HCT116 (cell line): Measurements from ENCODE around the gene NPEPL1. TPM values are rescaled to one million over a fixed set of nuclear protein-coding genes. Genes with fewer than 3 reads are reported as not detected.

ENCODE experiments used
- ATAC-seq: fragments of 200-7000 bp; cut with Tn5 transposase; 2 replicates; pipeline ENCODE4 v1.9.1; 2020; ENCODE audit warnings: mild to moderate bottlenecking, moderate library complexity
- BruUV-seq: library from RNA; stranded (reverse); fragments of 400-500 nt; replicated peaks from 2 replicates; lab custom pipeline; 2021; lab: Mats Ljungman, UMichigan
- CTCF ChIA-PET: fragments of 300-600 bp; sonication (Branson Sonifier 250); formaldehyde crosslinking; loops from one replicate; lab custom pipeline; 2021; ENCODE audit warnings: antibody characterized with exemption; lab: Charles Lee
- POLR2A ChIA-PET: fragments of 300-600, 350-600 bp; sonication (Branson Sonifier 250); formaldehyde crosslinking; loops from one replicate; lab custom pipeline; 2021; ENCODE audit warnings: antibody characterized with exemption; lab: Charles Lee
- RAD21 ChIA-PET, 2 experiments: fragments of 300-600 bp; sonication (Branson Sonifier 250); formaldehyde crosslinking; loops; one replicate each; lab custom pipeline; 2023; ENCODE audit warnings: low total read pairs in 2 of 2; ENCODE audit not compliant: uncharacterized antibody in 2 of 2, unreplicated experiment in 2 of 2, low non-redundant PET in 1 of 2; lab: Charles Lee
- DNase-seq: peaks from one replicate; pipeline ENCODE4 v3.0.0-alpha.2; 2010; ENCODE audit warnings: low read depth, low spot score
- H2AFZ ChIP-seq: fragments of 200-600 bp; shearing (Covaris generic), sonication (generic); 2 replicates; pipeline ENCODE4 v1.6.1; 2017; ENCODE audit warnings: low read depth, mixed run types, mixed read lengths, antibody characterized with exemption, low read length; ENCODE audit not compliant: poor library complexity, severe bottlenecking
- H3K27ac ChIP-seq: 2 replicates; pipeline ENCODE4 v1.5.1; 2012; ENCODE audit warnings: low read depth, low read length
- H3K27me3 ChIP-seq: fragments of 200-600 bp; sonication (generic); 2 replicates; pipeline ENCODE4 v1.6.1; 2016; ENCODE audit warnings: mixed run types, low read length, mixed read lengths; ENCODE audit not compliant: insufficient read depth
- H3K36me3 ChIP-seq, 2 experiments: fragments of 200-500 bp in 1 of 2; fragments of 200-600 bp in 1 of 2; sonication (Bioruptor generic) in 1 of 2; sonication (generic) in 1 of 2; 2 replicates each; pipeline versions ENCODE4 v1.5.1 to v1.6.1; 2014 to 2016; ENCODE audit warnings: low read length in 2 of 2, inconsistent platforms in 1 of 2, mixed read lengths in 1 of 2, mixed run types in 1 of 2; ENCODE audit not compliant: insufficient read depth in 2 of 2, control insufficient read depth in 1 of 2
- H3K4me1 ChIP-seq, 2 experiments: fragments of 200-600 bp in 1 of 2; sonication (generic) in 1 of 2; 2 replicates each; pipeline versions ENCODE4 v1.5.1 to v1.6.1; 2012 to 2017; ENCODE audit warnings: low read length in 2 of 2, inconsistent platforms in 1 of 2, mild to moderate bottlenecking in 1 of 2, mixed read lengths in 1 of 2, mixed run types in 1 of 2, moderate library complexity in 1 of 2; ENCODE audit not compliant: insufficient read depth in 2 of 2, control insufficient read depth in 1 of 2
- H3K4me2 ChIP-seq: fragments of 200-600 bp; sonication (generic); 2 replicates; pipeline ENCODE4 v1.6.1; 2017; ENCODE audit warnings: mixed run types, low read length, mixed read lengths
- H3K4me3 ChIP-seq, 2 experiments: fragments of 200-600 bp in 1 of 2; sonication (generic) in 1 of 2; replicated peaks in 1 of 2; 2 replicates each; pipeline ENCODE4 v1.5.1; 2011 to 2016; ENCODE audit warnings: low read length in 2 of 2, control low read depth in 1 of 2, low read depth in 1 of 2, mild to moderate bottlenecking in 1 of 2, mixed read lengths in 1 of 2, mixed run types in 1 of 2
- H3K79me2 ChIP-seq: fragments of 200-600 bp; sonication (generic); 2 replicates; pipeline ENCODE4 v1.6.1; 2017; ENCODE audit warnings: mild to moderate bottlenecking, mixed run types, low read length, moderate library complexity, mixed read lengths; ENCODE audit not compliant: insufficient read depth
- H3K9ac ChIP-seq: fragments of 200-600 bp; sonication (generic); 2 replicates; pipeline ENCODE4 v1.6.1; 2016; ENCODE audit warnings: low read length, mixed read lengths
- H3K9me2 ChIP-seq: fragments of 200-600 bp; sonication (generic), shearing (Covaris generic); 2 replicates; pipeline ENCODE4 v1.6.1; 2017; ENCODE audit warnings: mixed run types, mild to moderate bottlenecking, moderate library complexity; ENCODE audit not compliant: insufficient read depth
- H3K9me3 ChIP-seq, 2 experiments: fragments of 200-500 bp in 1 of 2; fragments of 200-600 bp in 1 of 2; sonication (Bioruptor generic) in 1 of 2; sonication (generic) in 1 of 2; 2 replicates each; pipeline ENCODE4 v1.6.1; 2014 to 2017; ENCODE audit warnings: low read length in 2 of 2, mixed read lengths in 2 of 2, inconsistent platforms in 1 of 2, low read depth in 1 of 2, mild to moderate bottlenecking in 1 of 2, mixed run types in 1 of 2, moderate library complexity in 1 of 2; ENCODE audit not compliant: control insufficient read depth in 1 of 2, insufficient read depth in 1 of 2
- H4K20me1 ChIP-seq: fragments of 200-600 bp; sonication (generic), shearing (Covaris generic); 2 replicates; pipeline ENCODE4 v1.6.1; 2017; ENCODE audit warnings: mixed run types, mild to moderate bottlenecking, moderate library complexity; ENCODE audit not compliant: insufficient read depth
- ATF3 ChIP-seq: IDR thresholded peaks from 2 replicates; pipeline ENCODE4 v1.6.1; 2012
- CBX3 ChIP-seq: IDR thresholded peaks from 2 replicates; pipeline ENCODE4 v1.6.1; 2012; ENCODE audit warnings: low read depth
- CEBPB ChIP-seq: IDR thresholded peaks from 2 replicates; pipeline ENCODE4 v1.6.1; 2012; ENCODE audit warnings: low read depth
- EGR1 ChIP-seq: IDR thresholded peaks from 2 replicates; pipeline ENCODE4 v1.6.1; 2012; ENCODE audit warnings: low read depth
- ELF1 ChIP-seq: IDR thresholded peaks from 2 replicates; pipeline ENCODE4 v1.6.1; 2012; ENCODE audit warnings: low read depth, borderline replicate concordance
- EZH2 ChIP-seq: fragments of 200-600 bp; sonication (generic); IDR thresholded peaks from 2 replicates; pipeline ENCODE4 v1.6.1; 2017; ENCODE audit warnings: antibody characterized with exemption, mixed run types
- EZH2phosphoT487 ChIP-seq: fragments of 200-600 bp; IDR thresholded peaks from 2 replicates; pipeline ENCODE4 v1.6.1; 2018; ENCODE audit warnings: antibody characterized with exemption, borderline replicate concordance
- JUND ChIP-seq: IDR thresholded peaks from 2 replicates; pipeline ENCODE4 v1.6.1; 2012
- MAX ChIP-seq: IDR thresholded peaks from 2 replicates; pipeline ENCODE4 v1.6.1; 2012
- POLR2A ChIP-seq: IDR thresholded peaks from 2 replicates; pipeline ENCODE4 v1.7.0; 2011; ENCODE audit warnings: borderline replicate concordance; ENCODE audit not compliant: insufficient read depth, insufficient read length; ENCODE audit errors: extremely low read depth
- RAD21 ChIP-seq: IDR thresholded peaks from 2 replicates; pipeline ENCODE4 v1.6.1; 2012; ENCODE audit warnings: low read depth, mild to moderate bottlenecking
- REST ChIP-seq: IDR thresholded peaks from 2 replicates; pipeline ENCODE4 v1.6.1; 2012; ENCODE audit warnings: low read depth
- SIN3A ChIP-seq: IDR thresholded peaks from 2 replicates; pipeline ENCODE4 v1.6.1; 2012; ENCODE audit warnings: low read depth
- SP1 ChIP-seq: IDR thresholded peaks from 2 replicates; pipeline ENCODE4 v1.6.1; 2012; ENCODE audit warnings: low read depth
- SRF ChIP-seq: IDR thresholded peaks from 2 replicates; pipeline ENCODE4 v1.6.1; 2012; ENCODE audit warnings: low read depth
- TCF7L2 ChIP-seq: IDR thresholded peaks from 2 replicates; pipeline ENCODE4 v1.7.0; 2011; ENCODE audit warnings: borderline replicate concordance, inconsistent platforms; ENCODE audit not compliant: insufficient read depth, insufficient read length; ENCODE audit errors: extremely low read depth
- YY1 ChIP-seq: IDR thresholded peaks from 2 replicates; pipeline ENCODE4 v1.6.1; 2011; ENCODE audit warnings: low read length, low read depth, moderate library complexity, mild to moderate bottlenecking; ENCODE audit not compliant: insufficient replicate concordance; ENCODE audit errors: extremely low read depth
- ZBTB33 ChIP-seq: IDR thresholded peaks from 2 replicates; pipeline ENCODE4 v1.6.1; 2011; ENCODE audit warnings: mild to moderate bottlenecking, low read length, moderate library complexity; ENCODE audit not compliant: insufficient replicate concordance; ENCODE audit errors: extremely low read depth
- ZNF274 ChIP-seq: fragments of 200-500 bp; sonication (Bioruptor generic); IDR thresholded peaks from 2 replicates; pipeline ENCODE4 v1.6.1; 2014; ENCODE audit warnings: mild to moderate bottlenecking, low read depth, low read length, inconsistent platforms
- intact Hi-C: fragments of 100-400 bp; cut with micrococcal nuclease; formaldehyde crosslinking; loops from 2 replicates; pipeline ENCODE4 v1.10.0; 2022
- total RNA-seq: library from RNA; stranded (reverse); gene quantifications from one replicate; pipeline ENCODE4 v1.2.1, GENCODE V29; 2021; ENCODE audit not compliant: unreplicated experiment
- TF ChIP-seq, protein P1 (sequence below), 3 experiments: fragments of 200-600 bp in 1 of 3; sonication (generic) in 1 of 3; IDR thresholded peaks in 2 of 3; conservative IDR thresholded peaks in 1 of 3; 2 replicates each; pipeline ENCODE4 v1.5.1; 2012 to 2017; ENCODE audit warnings: low read depth in 2 of 3, low read length in 2 of 3, antibody characterized with exemption in 1 of 3, borderline replicate concordance in 1 of 3, control low read depth in 1 of 3, mild to moderate bottlenecking in 1 of 3, mixed read lengths in 1 of 3, mixed run types in 1 of 3, moderate library complexity in 1 of 3; ENCODE audit not compliant: insufficient read depth in 1 of 3

NPEPL1 gene
- total RNA-seq, 1 experiment from 2014 or later = 16.6 TPM

DNA sequence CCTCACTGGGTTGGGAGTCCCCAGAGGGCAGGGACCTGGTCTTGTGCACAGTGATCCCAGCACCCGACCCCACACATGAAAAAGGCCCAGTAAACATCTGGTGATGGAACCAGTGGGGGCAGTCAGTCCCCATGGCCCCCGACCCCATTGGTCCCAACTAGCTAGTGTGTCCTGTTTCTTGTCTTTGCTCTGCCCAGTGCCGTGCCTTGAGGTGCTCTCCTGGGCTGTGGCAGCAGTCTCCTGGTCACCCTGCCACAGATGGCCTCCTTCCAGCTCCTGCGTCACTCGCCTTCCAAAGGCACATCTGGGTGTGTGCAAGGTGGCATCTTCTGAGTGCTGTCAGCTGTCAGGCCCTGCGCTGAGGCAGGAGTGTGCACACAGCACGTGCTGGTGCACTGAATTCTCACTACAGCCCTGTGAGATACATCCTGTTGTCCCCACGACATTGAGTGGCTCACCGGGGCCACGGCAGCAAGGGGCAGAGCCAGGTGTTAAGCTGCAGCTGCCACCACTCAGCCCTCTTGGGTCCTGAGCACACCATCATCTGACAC, 3.9 kb downstream of the NPEPL1 start:
- BruUV-seq = no TSS peak
- RAD21 ChIA-PET = no interaction called here

More for the DNA sequence above, 3.9 kb downstream of the NPEPL1 start:
- Histone ChIP-seq H3K36me3 (no peaks in the 10 kb centered on the region), H3K4me3 (no peak overlapping the region), H3K4me2 (no peak overlapping the region), H2AFZ (no peak overlapping the region), H3K9me3 (no peaks in the 10 kb centered on the region), H3K9me2 (no peaks in the 10 kb centered on the region), H3K79me2 (no peaks in the 10 kb centered on the region), H3K27me3 (no peaks in the 10 kb centered on the region), H3K4me1 (peaks cover 7 to 16% of the 10 kb centered on the region in 2 experiments), H4K20me1 (no peaks in the 10 kb centered on the region), H3K9ac (no peak overlapping the region), H3K27ac (no peak overlapping the region)
- TF ChIP-seq REST (no peak), SP1 (no peak), TCF7L2 (no peak), ZNF274 (no peak), ELF1 (no peak), CBX3 (no peak), EZH2 (no peak), ZBTB33 (no peak), MAX (no peak), EGR1 (no peak), POLR2A (no peak), SIN3A (no peak), CEBPB (no peak), JUND (no peak), EZH2phosphoT487 (no peak), SRF (no peak), RAD21 (no peak), ATF3 (no peak), YY1 (no peak)
- TF ChIP-seq, protein P1, sequence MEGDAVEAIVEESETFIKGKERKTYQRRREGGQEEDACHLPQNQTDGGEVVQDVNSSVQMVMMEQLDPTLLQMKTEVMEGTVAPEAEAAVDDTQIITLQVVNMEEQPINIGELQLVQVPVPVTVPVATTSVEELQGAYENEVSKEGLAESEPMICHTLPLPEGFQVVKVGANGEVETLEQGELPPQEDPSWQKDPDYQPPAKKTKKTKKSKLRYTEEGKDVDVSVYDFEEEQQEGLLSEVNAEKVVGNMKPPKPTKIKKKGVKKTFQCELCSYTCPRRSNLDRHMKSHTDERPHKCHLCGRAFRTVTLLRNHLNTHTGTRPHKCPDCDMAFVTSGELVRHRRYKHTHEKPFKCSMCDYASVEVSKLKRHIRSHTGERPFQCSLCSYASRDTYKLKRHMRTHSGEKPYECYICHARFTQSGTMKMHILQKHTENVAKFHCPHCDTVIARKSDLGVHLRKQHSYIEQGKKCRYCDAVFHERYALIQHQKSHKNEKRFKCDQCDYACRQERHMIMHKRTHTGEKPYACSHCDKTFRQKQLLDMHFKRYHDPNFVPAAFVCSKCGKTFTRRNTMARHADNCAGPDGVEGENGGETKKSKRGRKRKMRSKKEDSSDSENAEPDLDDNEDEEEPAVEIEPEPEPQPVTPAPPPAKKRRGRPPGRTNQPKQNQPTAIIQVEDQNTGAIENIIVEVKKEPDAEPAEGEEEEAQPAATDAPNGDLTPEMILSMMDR (IDR thresholded peaks at IDR 0.05 in 2 of 3, conservative IDR thresholded peaks at IDR 0.05 in 1 of 3; ENCODE audit: borderline replicate concordance in 1 of 3, insufficient read depth in 1 of 3, low read depth in 2 of 3, low read length in 2 of 3) = no peak
- ChIA-PET CTCF (no interaction called here), POLR2A (interaction anchor here (0.6 kb wide), 1 partner anchor 32 kb away, joined by 6 read pairs; no protein-coding TSS in a partner anchor)
- DNase-seq (no peak), ATAC-seq (no peak)
- intact Hi-C loops = no loop called here
